GM20000 (cell line): Measurements from ENCODE around the gene OLFM2.

Source experiments
- DNase-seq: peaks from one replicate; pipeline ENCODE4 v3.0.0; 2012; ENCODE audit warnings: low spot score
- CTCF ChIP-seq: IDR thresholded peaks from 2 replicates; pipeline ENCODE4 v1.5.1; 2012; ENCODE audit warnings: mild to moderate bottlenecking, control low read depth; ENCODE audit errors: extremely low read depth, missing control alignments

The OLFM2 gene

GRCh38 chr19:9881720-9882119 is 54.6 kb downstream of the OLFM2 start:
- no peak for TF ChIP-seq CTCF
- no peak for DNase-seq

- TF ChIP-seq CTCF, result no peak
- DNase-seq, result no peak
Measured at GRCh38 chr19:9878511-9879196, 57.7 kb downstream of the OLFM2 start.

- no peak for DNase-seq
- no peak for TF ChIP-seq CTCF
Measured at GRCh38 chr19:9877780-9878510, 58.4 kb downstream of the OLFM2 start.

DNA sequence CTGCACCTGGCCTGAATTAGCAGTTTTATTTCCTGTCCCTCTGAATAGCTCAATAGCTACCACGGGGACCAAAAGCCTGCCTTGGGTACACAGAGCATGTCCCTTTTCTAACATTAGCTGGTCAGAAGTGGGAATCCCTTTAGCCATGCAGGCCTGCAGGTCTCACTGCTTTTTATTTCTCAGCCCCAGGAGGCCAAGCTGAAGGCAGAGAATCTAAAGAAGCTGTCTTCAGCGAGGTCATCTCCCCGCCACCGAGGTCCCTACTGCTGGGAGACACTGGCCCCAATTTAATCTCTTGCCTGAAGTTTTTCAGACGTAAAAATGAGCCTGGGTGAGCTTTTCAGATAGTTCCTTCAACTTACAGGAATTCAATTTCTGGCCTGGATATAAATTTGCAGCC is 60.5 kb downstream of the OLFM2 start:
- no peak for TF ChIP-seq CTCF

DNA sequence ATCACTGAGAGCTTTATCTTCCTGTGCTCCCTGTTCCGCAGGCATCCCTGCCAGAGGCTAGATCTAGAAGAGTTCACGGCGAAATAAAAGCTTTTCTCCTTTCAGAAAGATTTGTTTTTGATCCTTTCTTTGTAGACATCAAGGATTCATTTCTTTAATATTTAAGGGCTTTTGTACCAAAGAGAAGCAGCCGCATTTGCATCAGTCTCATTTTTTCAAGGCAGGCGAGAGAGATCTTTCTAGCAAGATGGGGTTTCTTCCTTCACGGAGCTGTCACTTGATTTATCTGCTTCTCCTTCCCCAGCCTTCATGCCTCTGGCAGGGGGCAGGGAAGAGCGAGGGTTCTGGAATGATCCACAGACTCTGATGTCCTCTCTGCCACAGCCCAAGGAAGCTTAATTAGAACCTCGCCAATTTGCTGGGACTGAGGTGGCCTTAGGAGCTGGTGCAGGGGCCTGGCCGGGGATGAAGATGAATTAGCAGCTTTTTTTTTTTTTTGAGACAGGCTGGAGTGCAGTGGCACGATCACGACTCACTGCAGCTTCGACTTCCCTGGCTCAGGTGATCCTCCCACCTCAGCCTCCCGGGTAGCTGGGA is 61.2 kb downstream of the OLFM2 start:
- no peak for DNase-seq
- TF ChIP-seq CTCF, result no peak

More for the DNA sequence above, 60.5 kb downstream of the OLFM2 start:
- no peak for DNase-seq

DNA sequence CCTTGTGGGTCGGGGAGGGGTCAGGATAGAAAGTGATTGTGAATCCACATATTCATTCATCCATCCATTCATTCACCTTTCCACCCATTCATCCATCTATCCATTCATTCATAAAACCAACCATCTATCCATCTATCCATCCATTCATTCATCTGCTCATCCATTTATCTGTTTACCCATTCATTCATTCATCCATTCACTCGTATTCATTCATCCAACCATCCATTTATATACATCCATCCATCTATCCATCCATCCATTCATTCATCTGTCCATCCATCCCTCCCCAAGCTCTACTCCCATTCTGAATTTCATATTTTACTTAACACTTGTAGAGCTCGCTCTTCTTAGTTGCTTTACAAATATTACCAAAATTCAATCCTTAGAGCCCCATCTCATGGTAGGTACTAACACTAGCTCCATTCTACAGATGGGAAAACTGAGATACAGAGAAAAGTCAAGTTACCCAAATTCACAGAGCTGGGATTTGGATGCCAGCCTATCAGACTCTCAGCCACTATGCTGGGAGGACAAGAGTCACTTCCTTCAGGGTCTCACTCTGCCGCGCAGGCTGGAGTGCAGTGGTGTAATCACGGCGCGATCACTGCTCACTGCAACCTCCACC is 63.6 kb downstream of the OLFM2 start:
- DNase-seq, result no peak
- TF ChIP-seq CTCF, result no peak
